ENCODE data around the gene CALCA. TPM values are rescaled to one million over a fixed set of nuclear protein-coding genes. Genes with fewer than 3 reads are reported as not detected.

Gene CALCA
- total and polyA plus RNA-seq, 2 of the 4 experiments (the other 2 are of a cell fraction), result not detected

- H2BK5ac ChIP-seq (ENCODE audit: low read depth, low read length, poor library complexity, severe bottlenecking), result no peak overlapping the region
- DNase-seq (no peak), ATAC-seq (ENCODE audit: low read depth) (no peak)
- no peaks in the 10 kb centered on the region for H4K20me1 ChIP-seq (ENCODE audit: insufficient read depth, low read length)
- no TSS peak for BruUV-seq (replicated peaks)
- ChIA-PET CTCF (interaction anchor here (0.6 kb wide), 1 partner anchor 131 kb away, joined by 5 read pairs; no protein-coding TSS in a partner anchor), POLR2A (ENCODE audit: unreplicated experiment) (no interaction called here)
- in situ Hi-C loops (cut with MboI; ENCODE audit: low sequenced_read_pairs), result no loop called here
- no peak for TF ChIP-seq CTCF (conservative IDR thresholded peaks at IDR 0.05; ENCODE audit: low read depth, low read length)
- no peak for TF ChIP-seq CEBPB (IDR thresholded peaks at IDR 0.05; ENCODE audit: low read depth, low read length)
- TF ChIP-seq RAD21 (IDR thresholded peaks at IDR 0.05; ENCODE audit: low read length), result no peak
- TF ChIP-seq ELK1 (IDR thresholded peaks at IDR 0.05; ENCODE audit: borderline replicate concordance, low read depth, low read length), result no peak
- H3K18ac ChIP-seq (ENCODE audit: low read depth, low read length), result no peak overlapping the region
- H3K36me3 ChIP-seq (ENCODE audit: control insufficient read depth, insufficient read depth, low read length), result no peaks in the 10 kb centered on the region
- no peaks in the 10 kb centered on the region for H3K79me1 ChIP-seq (ENCODE audit: low read depth in 1 of 2, low read length in 2 of 2)
- H2BK120ac ChIP-seq (ENCODE audit: low read depth, low read length), result no peak overlapping the region
- H4K91ac ChIP-seq (ENCODE audit: insufficient read depth, low read depth, low read length), result no peak overlapping the region
- no peak overlapping the region for H3K56ac ChIP-seq (ENCODE audit: extremely low read depth, insufficient read depth, low read length)
- no peak overlapping the region for H2BK15ac ChIP-seq (ENCODE audit: low read depth, low read length)
- H3K4ac ChIP-seq (ENCODE audit: low read depth, low read length), result no peak overlapping the region
- no peak overlapping the region for H3K4me3 ChIP-seq (ENCODE audit: insufficient read depth, low read depth, low read length)
- H2AK5ac ChIP-seq (ENCODE audit: low read depth, low read length), result no peak overlapping the region
- H3K27me3 ChIP-seq (ENCODE audit: control insufficient read depth, insufficient read depth, low read length), result no peaks in the 10 kb centered on the region
- no peaks in the 10 kb centered on the region for H3K9me3 ChIP-seq (ENCODE audit: control insufficient read depth, insufficient read depth, low read length)
- no peaks in the 10 kb centered on the region for H3K9me1 ChIP-seq (ENCODE audit: insufficient read depth, low read length)
- no peak overlapping the region for H4K5ac ChIP-seq (ENCODE audit: low read depth, low read length)
- H3K4me1 ChIP-seq (ENCODE audit: control insufficient read depth, insufficient read depth, low read length), result no peaks in the 10 kb centered on the region
- H3K27ac ChIP-seq (ENCODE audit: insufficient read depth, low read length), result no peak overlapping the region
- intact Hi-C loops (cut with micrococcal nuclease), result no loop called here
- H3K9ac ChIP-seq (ENCODE audit: low read depth, low read length), result no peak overlapping the region
- no peak overlapping the region for H4K8ac ChIP-seq (ENCODE audit: low read depth in 2 of 2, low read length in 2 of 2)
- H2AFZ ChIP-seq (replicated peaks; ENCODE audit: low read length, poor library complexity), result no peak overlapping the region
- H3K4me2 ChIP-seq (ENCODE audit: low read depth, low read length), result no peak overlapping the region
- no peak overlapping the region for H3K23ac ChIP-seq (ENCODE audit: low read depth, low read length)
- no peak overlapping the region for H2AK9ac ChIP-seq (replicated peaks; ENCODE audit: low read depth, low read length, poor library complexity)
- H3K14ac ChIP-seq (replicated peaks; ENCODE audit: low read depth, low read length), result no peak overlapping the region
- H2BK20ac ChIP-seq (ENCODE audit: low read depth, low read length), result no peak overlapping the region
- dilution Hi-C loops (cut with HindIII; ENCODE audit: low sequenced_read_pairs, unreplicated experiment), result no loop called here
Observed at GRCh38 chr11:14953904-14954303, 18.2 kb downstream of the CALCA start.
